HG03025 (cell line): ENCODE data around the gene FAM168B.

Source experiments
- ATAC-seq: cut with Tn5 transposase; IDR thresholded peaks from one replicate; pipeline ENCODE4 v1.9.1; 2021; ENCODE audit warnings: mild to moderate bottlenecking, moderate library complexity; ENCODE audit not compliant: unreplicated experiment, low FRiP score

The FAM168B gene

GRCh38 chr2:131029812-131030211, 63.4 kb downstream of the FAM168B start:
- no peak for ATAC-seq

- ATAC-seq = no peak
Measured at GRCh38 chr2:131027566-131028528, 65.4 kb downstream of the FAM168B start.

GRCh38 chr2:131026919-131027318, 66.3 kb downstream of the FAM168B start:
- no peak for ATAC-seq

- no peak for ATAC-seq
Measured at GRCh38 chr2:131023758-131024157, 69.5 kb downstream of the FAM168B start.

GRCh38 chr2:131022731-131023130, 70.5 kb downstream of the FAM168B start:
- ATAC-seq = no peak

GRCh38 chr2:131016826-131017741, 76.2 kb downstream of the FAM168B start:
- no peak for ATAC-seq

GRCh38 chr2:131015764-131016163, 77.5 kb downstream of the FAM168B start:
- ATAC-seq = no peak

- ATAC-seq = no peak
Measured at GRCh38 chr2:131014141-131014540, 79.1 kb downstream of the FAM168B start.

GRCh38 chr2:131011486-131011885, 81.8 kb downstream of the FAM168B start:
- no peak for ATAC-seq

GRCh38 chr2:131010566-131010965, 82.7 kb downstream of the FAM168B start:
- ATAC-seq = no peak

GRCh38 chr2:131009713-131010475, 83.4 kb downstream of the FAM168B start:
- ATAC-seq = no peak

- ATAC-seq = no peak
Measured at GRCh38 chr2:131008967-131009366, 84.3 kb downstream of the FAM168B start.

GRCh38 chr2:131006561-131006960, 86.7 kb downstream of the FAM168B start:
- ATAC-seq = no peak

- no peak for ATAC-seq
Measured at GRCh38 chr2:131005216-131005935, 87.9 kb downstream of the FAM168B start.

GRCh38 chr2:131004446-131005209, 88.6 kb downstream of the FAM168B start:
- ATAC-seq = no peak

- ATAC-seq = no peak
Measured at GRCh38 chr2:130998561-130998960, 94.7 kb downstream of the FAM168B start.
